PC-9 (cell line): ENCODE data around the gene SLC8A2. TPM values are rescaled to one million over a fixed set of nuclear protein-coding genes. Genes with fewer than 3 reads are reported as not detected.

Source experiments
- BruUV-seq: library from RNA; stranded (reverse); fragments of 400-500 nt; replicated peaks from 2 replicates; lab custom pipeline; 2021; lab: Mats Ljungman, UMichigan
- CTCF ChIA-PET: fragments of 300-600 bp; sonication (Branson Sonifier 250); formaldehyde crosslinking; loops from one replicate; lab custom pipeline; 2022; ENCODE audit warnings: antibody characterized with exemption; lab: Charles Lee
- POLR2A ChIA-PET: fragments of 300-600 bp; sonication (Branson Sonifier 250); formaldehyde crosslinking; loops from one replicate; lab custom pipeline; 2022; ENCODE audit warnings: antibody characterized with exemption; ENCODE audit not compliant: unreplicated experiment; lab: Charles Lee
- DNase-seq, 2 experiments: peaks; one replicate each; pipeline versions ENCODE4 v3.0.0 to v3.0.0-alpha.2; 2015 to 2022; ENCODE audit warnings: mixed read lengths in 1 of 2
- H2AFZ ChIP-seq: fragments of 200-600 bp; sonication (generic); 2 replicates; pipeline ENCODE4 v1.8.1; 2017; ENCODE audit warnings: antibody characterized with exemption
- H3F3A ChIP-seq: fragments of 200-600 bp; sonication (generic); 2 replicates; pipeline ENCODE4 v1.8.1; 2017; ENCODE audit warnings: antibody characterized with exemption, mild to moderate bottlenecking, low read depth; ENCODE audit not compliant: insufficient read depth
- H3K27ac ChIP-seq: fragments of 200-600 bp; sonication (generic); 2 replicates; pipeline ENCODE4 v1.6.1; 2016; ENCODE audit warnings: mixed run types
- H3K27me3 ChIP-seq: fragments of 200-600 bp; sonication (generic); 2 replicates; pipeline ENCODE4 v1.6.1; 2016; ENCODE audit warnings: low read depth, mixed run types; ENCODE audit not compliant: insufficient read depth
- H3K36me3 ChIP-seq: fragments of 200-600 bp; sonication (generic); 2 replicates; pipeline ENCODE4 v1.6.1; 2016; ENCODE audit warnings: low read depth, mixed run types
- H3K4me1 ChIP-seq: fragments of 200-600 bp; sonication (generic); replicated peaks from 2 replicates; pipeline ENCODE4 v1.6.1; 2016; ENCODE audit warnings: mixed run types; ENCODE audit not compliant: insufficient read depth
- H3K4me2 ChIP-seq: fragments of 200-600 bp; sonication (generic); 2 replicates; pipeline ENCODE4 v1.6.1; 2017; ENCODE audit warnings: mixed run types
- H3K4me3 ChIP-seq: fragments of 200-600 bp; sonication (generic); 2 replicates; pipeline ENCODE4 v1.6.1; 2016; ENCODE audit warnings: mixed run types
- H3K79me2 ChIP-seq: fragments of 200-600 bp; sonication (generic); 2 replicates; pipeline ENCODE4 v1.6.1; 2017; ENCODE audit warnings: low read depth, mixed run types
- H3K9me2 ChIP-seq: fragments of 200-600 bp; sonication (generic); 2 replicates; pipeline ENCODE4 v1.8.1; 2017; ENCODE audit warnings: mild to moderate bottlenecking; ENCODE audit not compliant: insufficient read depth
- H3K9me3 ChIP-seq: fragments of 200-600 bp; sonication (generic); 2 replicates; pipeline ENCODE4 v1.8.1; 2016; ENCODE audit warnings: low read depth; ENCODE audit not compliant: insufficient read depth
- H4K20me1 ChIP-seq: fragments of 200-600 bp; sonication (generic); 2 replicates; pipeline ENCODE4 v1.8.1; 2017; ENCODE audit not compliant: insufficient read depth
- EZH2 ChIP-seq: fragments of 200-600 bp; sonication (generic); IDR thresholded peaks from 2 replicates; pipeline ENCODE4 v1.8.0; 2017; ENCODE audit warnings: antibody characterized with exemption, low read depth
- intact Hi-C: fragments of 100-400 bp; cut with micrococcal nuclease; formaldehyde crosslinking; loops from one replicate; pipeline ENCODE4 v1.10.0; 2022; ENCODE audit not compliant: unreplicated experiment
- total RNA-seq: library from RNA; stranded (reverse); gene quantifications from 2 replicates; pipeline ENCODE4 v1.2.3, GENCODE V29; 2021
- TF ChIP-seq, protein P1 (sequence below): fragments of 200-600 bp; sonication (generic); conservative IDR thresholded peaks from 2 replicates; pipeline ENCODE4 v1.6.1; 2017; ENCODE audit warnings: mixed run types, antibody characterized with exemption, mild to moderate bottlenecking, moderate library complexity

Gene SLC8A2
- total RNA-seq, 1 experiment from 2014 or later = not detected

DNA sequence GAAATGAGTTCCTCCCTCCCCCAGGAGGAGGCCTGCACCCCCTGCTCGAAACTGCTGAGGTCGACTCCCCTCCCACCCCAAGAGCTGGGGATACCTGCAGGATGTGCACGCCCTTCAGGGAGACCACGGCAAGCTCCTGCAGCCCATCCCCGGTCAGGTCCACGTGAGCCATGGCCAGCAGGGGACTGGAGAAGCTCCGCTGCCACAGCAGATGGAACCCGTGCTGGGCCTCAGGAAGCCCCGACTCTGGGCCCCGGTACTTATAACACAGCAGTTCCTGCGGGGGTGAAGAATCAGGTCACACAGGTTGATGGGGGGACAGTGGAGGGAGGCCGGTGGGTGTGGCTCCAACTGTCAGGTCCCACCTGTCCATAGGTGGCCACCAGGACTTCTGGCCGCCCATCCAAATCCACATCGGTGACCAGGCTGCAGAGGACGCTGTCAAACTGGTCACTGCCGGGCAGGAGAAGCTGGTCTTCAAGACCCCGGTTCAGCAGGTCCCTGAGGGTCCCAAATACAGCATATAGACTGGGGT, 4.8 kb upstream of the SLC8A2 start:
- no peaks in the 10 kb centered on the region for H3K9me2 ChIP-seq
- intact Hi-C loops = no loop called here
- H3K27me3 ChIP-seq = peaks cover 8% of the 10 kb centered on the region
- no peaks in the 10 kb centered on the region for H3K79me2 ChIP-seq
- CTCF ChIA-PET = no interaction called here
- H4K20me1 ChIP-seq = no peaks in the 10 kb centered on the region
- POLR2A ChIA-PET = interaction anchor here (0.6 kb wide), 1 partner anchor 12 kb away, joined by 4 read pairs; no protein-coding TSS in a partner anchor
- H3F3A ChIP-seq = peaks cover under 1% of the 10 kb centered on the region; the same call in 1 of the 2 replicates
- no peak for TF ChIP-seq EZH2
- TF ChIP-seq, protein P1, sequence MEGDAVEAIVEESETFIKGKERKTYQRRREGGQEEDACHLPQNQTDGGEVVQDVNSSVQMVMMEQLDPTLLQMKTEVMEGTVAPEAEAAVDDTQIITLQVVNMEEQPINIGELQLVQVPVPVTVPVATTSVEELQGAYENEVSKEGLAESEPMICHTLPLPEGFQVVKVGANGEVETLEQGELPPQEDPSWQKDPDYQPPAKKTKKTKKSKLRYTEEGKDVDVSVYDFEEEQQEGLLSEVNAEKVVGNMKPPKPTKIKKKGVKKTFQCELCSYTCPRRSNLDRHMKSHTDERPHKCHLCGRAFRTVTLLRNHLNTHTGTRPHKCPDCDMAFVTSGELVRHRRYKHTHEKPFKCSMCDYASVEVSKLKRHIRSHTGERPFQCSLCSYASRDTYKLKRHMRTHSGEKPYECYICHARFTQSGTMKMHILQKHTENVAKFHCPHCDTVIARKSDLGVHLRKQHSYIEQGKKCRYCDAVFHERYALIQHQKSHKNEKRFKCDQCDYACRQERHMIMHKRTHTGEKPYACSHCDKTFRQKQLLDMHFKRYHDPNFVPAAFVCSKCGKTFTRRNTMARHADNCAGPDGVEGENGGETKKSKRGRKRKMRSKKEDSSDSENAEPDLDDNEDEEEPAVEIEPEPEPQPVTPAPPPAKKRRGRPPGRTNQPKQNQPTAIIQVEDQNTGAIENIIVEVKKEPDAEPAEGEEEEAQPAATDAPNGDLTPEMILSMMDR = no peak
- no TSS peak for BruUV-seq
- no peaks in the 10 kb centered on the region for H3K9me3 ChIP-seq
- no peaks in the 10 kb centered on the region for H3K4me1 ChIP-seq
- no peaks in the 10 kb centered on the region for H3K36me3 ChIP-seq
- no peak overlapping the region for H3K4me2 ChIP-seq
- DNase-seq = no peak
- H3K27ac ChIP-seq = no peak overlapping the region
- no peak overlapping the region for H2AFZ ChIP-seq
- no peak overlapping the region for H3K4me3 ChIP-seq

- no peaks in the 10 kb centered on the region for H3F3A ChIP-seq
- BruUV-seq = no TSS peak
- H3K9me3 ChIP-seq = no peaks in the 10 kb centered on the region
- H4K20me1 ChIP-seq = no peaks in the 10 kb centered on the region
- no peaks in the 10 kb centered on the region for H3K36me3 ChIP-seq
- no peak overlapping the region for H3K27ac ChIP-seq
- no peak overlapping the region for H3K4me3 ChIP-seq
- H3K4me2 ChIP-seq = no peak overlapping the region
- H3K27me3 ChIP-seq = peaks cover 18% of the 10 kb centered on the region
- intact Hi-C loops = no loop called here
- H2AFZ ChIP-seq = no peak overlapping the region
- H3K79me2 ChIP-seq = no peaks in the 10 kb centered on the region
- ChIA-PET CTCF (no interaction called here), POLR2A (no interaction called here)
- H3K4me1 ChIP-seq = no peaks in the 10 kb centered on the region
- TF ChIP-seq, protein P1 = no peak
- TF ChIP-seq EZH2 = no peak
- DNase-seq = no peak
- H3K9me2 ChIP-seq = no peaks in the 10 kb centered on the region
Observed at GRCh38 chr19:47475465-47475864, 3.8 kb upstream of the SLC8A2 start.

- DNase-seq = no peak
- intact Hi-C loops = no loop called here
- Histone ChIP-seq H3K4me3 (no peak overlapping the region), H3K79me2 (no peaks in the 10 kb centered on the region), H3K4me2 (no peak overlapping the region), H3K4me1 (no peaks in the 10 kb centered on the region), H3K27ac (no peak overlapping the region), H3K36me3 (no peaks in the 10 kb centered on the region), H2AFZ (no peak overlapping the region), H3K27me3 (peaks cover 40% of the 10 kb centered on the region), H4K20me1 (no peaks in the 10 kb centered on the region), H3K9me3 (no peaks in the 10 kb centered on the region), H3K9me2 (no peaks in the 10 kb centered on the region), H3F3A (0 out of 2 replicates have a peak, but pooled peaks cover 5% of the 10 kb centered on the region)
- no TSS peak for BruUV-seq
- ChIA-PET POLR2A (no interaction called here), CTCF (interaction anchor here (0.6 kb wide), 1 partner anchor 687 kb away, joined by 4 read pairs; no protein-coding TSS in a partner anchor)
- TF ChIP-seq, protein P1 = no peak
- TF ChIP-seq EZH2 = no peak
Observed at GRCh38 chr19:47473336-47473735, 1.6 kb upstream of the SLC8A2 start.
